Stimulated activated CD8-positive, alpha-beta memory T cell treated with anti-CD3 and anti-CD28 coated beads, Interleukin-2, amount 100 ng/mL, for 48 hours (primary cell): Measurements from ENCODE around the gene RIPOR3.
"Not testable (repeated sequence)": the region's sequence is repeated elsewhere in the genome, so short reads cannot be mapped to it uniquely, and the experiment has no call there.

Experiments
- DNase-seq, 2 donors: peaks; one replicate each; pipeline ENCODE4 v3.0.0-alpha.2; 2020; ENCODE audit warnings: low read depth in 2 of 2

Gene RIPOR3

DNA sequence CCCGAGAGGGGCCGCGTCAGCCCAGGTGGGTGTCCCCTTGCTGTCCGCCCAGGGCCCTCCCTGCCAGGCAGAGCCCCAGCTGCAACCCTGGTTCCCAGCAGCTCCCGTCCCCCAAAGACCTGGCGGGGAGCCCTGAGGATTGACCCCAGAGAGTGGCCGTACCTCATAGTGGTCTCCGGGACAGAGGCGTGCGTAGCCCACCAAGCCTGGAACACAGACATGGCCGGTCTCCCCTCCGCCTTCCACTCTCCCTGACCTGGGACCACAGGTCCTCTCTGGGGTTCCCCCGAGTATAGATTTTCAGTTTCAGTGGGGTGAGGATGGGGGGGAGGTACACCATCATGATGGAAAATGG, 82.6 kb downstream of the RIPOR3 start:
- no peak for DNase-seq

DNA sequence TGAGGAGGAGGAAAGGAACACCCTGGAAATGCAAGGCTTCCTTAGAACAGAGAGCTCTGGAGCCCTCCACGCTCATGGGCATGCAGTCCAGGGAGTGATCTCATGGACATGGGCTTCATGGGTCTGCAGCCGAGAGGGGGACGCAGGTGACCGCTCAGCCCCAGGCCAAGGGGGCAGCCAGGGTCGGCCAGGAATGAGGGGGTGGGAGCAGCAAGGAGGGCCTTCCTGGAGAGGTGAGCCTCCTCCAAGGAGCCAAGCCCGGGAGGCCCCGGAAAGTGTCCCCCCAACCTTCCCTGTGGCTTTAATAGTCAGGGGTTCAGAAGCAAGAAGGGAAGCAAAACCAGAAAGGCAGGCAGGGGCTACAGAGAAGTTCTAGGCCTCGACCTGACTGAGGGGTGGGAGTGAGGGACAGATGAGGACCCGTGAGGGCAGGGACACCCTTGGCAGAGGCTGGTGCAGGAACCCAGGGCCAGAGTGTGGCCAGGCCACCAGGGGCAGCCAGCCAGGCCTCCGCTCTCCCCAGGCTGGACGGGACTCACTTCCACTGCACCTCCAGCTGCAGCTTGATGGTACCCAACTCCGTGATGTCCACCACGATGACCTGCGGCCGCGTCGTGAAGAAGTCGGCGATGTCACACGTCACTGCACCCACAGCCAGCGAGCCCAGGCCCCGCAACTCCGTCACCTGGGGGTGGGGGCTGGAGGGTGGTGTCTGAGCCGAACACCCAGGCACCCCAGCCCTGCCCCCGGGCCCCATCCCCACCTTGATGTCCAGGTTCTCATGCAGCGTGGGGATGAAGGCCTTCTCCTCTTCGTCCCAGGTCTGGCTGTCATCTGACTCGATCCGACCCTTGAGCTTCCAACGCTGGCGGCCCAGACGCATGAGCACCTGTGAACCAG, 83.2 kb downstream of the RIPOR3 start:
- DNase-seq = no peak

DNA sequence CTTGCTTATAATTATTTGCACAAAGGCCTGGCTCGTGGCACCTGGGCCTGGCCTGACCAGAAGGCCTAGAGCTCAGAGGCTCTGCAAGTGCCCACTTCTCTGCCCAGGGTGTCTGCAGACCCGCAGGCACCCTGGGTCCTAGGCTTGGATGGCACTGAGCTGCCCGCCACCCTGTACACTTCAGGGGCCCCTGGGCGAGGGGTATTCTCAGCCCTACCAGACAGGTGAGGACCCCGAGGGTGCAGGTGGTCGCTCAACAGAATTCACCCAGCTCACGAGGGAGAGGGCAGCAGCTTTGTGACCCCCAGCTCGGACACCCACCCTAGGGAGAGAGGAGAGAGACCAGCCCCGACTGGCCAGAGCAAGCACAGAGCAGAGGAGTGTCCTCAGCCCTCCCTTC, 83.9 kb downstream of the RIPOR3 start:
- DNase-seq = no peak

DNA sequence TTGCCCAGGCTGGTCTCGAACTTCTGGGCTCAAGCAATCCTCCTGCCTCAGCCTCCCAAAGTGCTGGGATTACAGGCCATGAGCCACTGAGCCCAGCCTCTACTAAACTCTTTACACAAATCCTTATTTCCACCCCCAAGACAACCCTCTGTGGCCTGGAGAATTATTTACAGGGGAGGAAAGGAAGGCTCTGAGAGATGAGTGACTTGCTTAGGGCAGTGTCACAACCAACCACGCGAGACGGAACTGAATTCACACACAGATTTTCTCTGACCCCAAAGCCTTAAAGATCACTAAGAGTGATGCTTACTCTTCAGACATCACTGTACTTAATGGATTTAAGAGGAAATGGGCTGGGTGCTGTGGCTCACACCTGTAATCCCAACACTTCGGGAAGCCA, 86.2 kb downstream of the RIPOR3 start:
- DNase-seq = no peak

DNA sequence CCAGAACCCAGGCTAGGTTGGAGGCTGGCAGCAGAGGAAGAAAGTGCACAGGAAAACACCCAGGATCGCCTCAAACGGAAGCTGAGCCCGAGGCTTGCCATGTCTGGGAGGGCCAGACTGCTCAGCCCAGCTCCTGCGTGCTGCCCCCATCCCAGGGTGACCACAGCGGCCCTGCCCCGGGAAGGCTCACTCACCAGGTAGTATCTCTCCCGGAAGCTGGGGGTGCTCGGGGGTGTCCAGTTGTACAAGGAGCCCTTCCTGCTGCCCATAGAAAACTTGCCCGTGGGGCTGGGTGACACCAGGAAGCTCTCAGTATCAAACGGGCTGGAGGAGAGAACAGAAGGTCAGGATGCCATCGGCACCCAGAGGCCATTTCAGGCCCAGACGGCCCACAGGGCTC, 86.9 kb downstream of the RIPOR3 start:
- DNase-seq = no peak

DNA sequence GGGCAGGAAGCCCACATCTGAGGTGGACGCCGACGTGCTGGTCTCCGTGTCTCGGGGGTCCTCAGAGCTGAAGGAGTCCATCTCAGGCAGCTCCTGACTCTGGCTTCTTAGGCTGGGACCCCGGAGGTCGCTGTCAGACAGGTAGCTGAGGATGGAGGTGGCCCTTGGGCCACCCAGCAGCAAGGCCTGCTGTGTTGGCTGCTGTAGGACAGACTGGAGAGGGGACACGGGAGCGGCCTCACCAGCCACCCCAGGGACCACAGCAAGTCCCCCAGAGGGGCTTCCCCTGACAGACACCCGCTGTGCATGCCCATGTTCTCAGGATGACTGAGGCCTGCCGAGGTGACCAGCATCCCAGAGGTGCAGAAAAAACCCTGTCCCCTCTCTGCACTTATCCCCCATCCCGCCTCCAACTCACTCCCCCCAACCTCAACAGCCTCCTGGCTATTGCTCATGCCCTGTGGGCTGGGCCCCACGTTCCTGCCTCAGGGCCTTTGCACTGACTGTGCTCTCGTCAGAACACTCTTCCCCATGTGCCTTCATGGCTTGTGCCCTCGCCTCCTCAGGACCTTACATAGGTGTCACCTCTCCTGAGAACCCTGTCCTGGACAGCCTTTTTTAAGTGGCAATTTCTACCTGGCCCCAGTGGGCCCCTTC, 88.8 kb downstream of the RIPOR3 start:
- DNase-seq = no peak

DNA sequence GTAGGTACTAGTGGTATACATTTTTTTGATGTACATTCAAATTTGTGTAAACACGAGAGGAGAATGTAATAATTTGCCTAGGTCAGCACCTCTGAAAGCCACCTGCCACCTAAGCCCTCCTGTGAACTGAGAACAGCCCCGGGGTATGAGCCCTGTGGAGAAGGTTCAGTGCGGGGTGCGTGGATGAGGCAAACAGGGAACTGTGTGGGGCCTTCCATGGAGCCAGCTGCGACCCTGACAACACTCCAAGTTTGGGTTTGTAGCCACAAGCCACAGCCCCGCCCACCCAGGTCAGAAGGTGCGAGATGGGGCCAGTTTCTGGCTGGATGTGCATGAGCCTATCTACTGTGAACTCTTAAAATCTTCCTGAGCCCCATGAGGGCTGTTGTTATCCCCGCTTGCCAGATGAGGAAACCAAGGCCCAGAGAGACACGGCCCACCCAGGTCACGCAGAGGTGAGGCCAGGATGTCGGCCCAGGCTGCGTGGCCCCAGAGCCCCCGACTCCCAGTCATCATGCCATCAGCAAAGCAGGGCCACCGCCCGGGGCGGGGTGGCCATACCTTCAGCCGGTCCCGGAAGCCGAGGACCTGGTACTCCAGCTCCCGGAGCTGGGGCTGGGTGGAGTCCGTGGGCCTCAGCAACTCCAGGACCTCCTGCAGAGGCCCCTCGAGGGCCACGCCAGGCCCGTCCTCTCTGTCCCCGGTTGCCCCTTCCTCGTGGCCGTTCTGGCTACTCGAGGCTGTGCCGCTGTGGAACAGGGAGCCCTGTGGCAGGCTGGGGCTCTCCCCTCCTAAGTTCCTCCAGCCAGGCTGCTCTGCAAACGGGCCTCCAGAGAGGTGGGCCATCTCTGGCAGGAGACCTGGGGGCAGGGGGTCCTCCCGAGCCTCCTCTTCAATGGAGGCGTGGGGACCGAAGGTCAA, 89.6 kb downstream of the RIPOR3 start:
- no peak for DNase-seq

DNA sequence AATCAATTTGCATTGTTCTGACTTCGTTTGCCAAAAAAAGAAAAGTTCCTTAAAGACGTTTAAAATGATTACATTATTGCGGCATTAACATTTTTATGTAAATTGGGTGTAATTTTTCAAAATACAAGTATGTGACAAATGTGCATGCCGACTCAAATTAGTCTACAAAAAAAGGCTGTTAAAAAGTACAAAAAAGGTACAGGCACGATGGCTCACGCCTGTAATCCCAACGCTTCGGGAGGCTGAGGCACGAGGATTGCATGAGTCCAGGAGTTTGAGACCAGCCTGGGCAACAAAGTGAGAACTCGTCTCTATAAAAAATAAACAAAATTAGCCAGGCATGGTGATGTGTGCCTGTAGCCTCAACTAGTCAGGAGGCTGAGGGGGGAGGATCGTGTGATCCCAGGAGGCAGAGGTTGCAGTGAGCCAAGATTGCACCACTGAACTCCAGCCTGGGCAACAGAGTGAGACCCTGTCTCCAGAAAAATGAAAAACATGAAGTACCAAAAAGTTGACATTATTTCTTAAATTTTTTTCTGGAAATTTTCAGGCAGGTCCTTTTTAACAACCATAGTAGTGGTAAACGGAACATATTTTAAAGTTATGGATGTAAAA, 91.0 kb downstream of the RIPOR3 start:
- no peak for DNase-seq

DNA sequence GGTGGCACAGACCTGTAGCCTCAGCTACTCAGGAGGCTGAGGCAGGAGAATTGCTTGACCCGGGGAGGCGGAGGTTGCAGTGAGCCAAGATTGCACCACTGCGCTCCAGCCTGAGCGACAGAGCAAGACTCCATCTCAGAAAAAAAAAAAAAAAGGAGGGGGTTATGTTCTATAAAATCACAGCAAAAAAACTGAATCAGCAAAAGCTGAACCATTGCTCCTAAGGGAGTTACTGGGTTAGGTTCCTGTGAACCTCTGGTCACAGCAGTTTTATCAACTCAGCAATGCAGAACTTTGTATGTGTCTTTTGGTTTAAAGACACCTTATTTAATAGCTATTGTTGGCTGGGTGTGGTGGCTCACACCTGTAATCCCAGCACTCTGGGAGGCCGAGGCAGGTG, 92.6 kb downstream of the RIPOR3 start:
- DNase-seq = not testable (repeated sequence)

DNA sequence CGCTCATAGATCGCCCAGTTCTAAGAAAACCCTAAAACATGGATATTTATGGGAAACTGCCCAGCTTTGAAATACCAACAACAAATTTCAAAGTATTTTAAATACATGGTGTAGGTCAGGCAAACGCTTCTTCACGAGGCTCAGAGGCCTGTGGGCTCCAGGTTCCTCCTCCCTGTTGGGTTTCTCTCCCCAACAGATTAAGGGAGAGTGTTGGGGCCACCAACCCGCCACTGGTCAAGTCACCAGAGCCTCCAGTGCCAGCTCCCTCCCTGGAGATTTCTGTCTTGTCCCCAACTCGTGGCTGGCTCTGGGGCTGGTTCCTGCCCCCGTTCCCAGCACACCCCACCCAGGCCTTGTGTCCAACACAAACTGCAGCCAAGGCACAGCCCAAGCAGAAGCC, 93.3 kb downstream of the RIPOR3 start:
- DNase-seq = no peak

DNA sequence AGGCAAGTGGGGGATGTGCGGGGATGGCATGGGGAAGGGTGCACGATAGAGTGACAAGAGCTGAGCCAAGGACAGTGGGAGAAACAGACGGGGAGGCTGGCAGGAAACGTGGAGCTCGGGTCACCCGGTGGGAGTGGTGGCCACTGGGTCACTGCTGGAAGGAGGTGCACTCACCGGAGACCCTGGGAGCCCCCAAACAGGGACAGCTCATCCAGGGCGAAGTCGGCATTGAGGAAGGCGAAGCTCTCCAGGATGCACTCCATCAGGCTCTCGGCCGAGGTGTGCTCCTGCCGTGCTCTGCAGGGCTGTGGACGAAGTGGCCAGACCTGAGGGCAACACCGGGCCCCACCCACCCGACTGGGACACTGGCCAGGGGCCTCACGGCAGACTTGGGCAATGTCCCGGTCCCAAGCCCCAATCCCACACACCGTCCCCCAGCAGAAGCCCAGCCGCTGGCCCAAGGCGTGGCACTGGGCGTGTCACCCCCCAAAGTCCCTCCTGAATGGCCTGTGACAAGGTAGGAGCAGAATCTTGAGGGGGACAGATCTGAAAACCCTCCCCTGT, 93.9 kb downstream of the RIPOR3 start:
- DNase-seq = no peak

DNA sequence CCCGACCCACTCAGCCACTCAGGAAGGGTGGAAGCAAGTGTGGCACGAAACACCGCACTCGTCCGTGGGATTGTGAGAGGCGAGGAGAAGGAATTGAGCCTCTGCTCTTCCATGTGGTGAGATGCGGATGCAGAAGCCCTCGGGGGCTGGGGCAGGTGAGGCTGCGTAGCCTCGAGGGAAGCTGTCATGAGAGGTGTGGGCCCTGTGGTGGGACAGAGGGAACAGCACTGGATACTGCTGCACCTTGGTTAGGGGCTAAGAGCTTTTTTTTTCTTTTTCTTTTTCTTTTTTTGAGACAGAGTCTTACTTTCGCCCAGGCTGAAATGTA, 94.7 kb downstream of the RIPOR3 start:
- no peak for DNase-seq

DNA sequence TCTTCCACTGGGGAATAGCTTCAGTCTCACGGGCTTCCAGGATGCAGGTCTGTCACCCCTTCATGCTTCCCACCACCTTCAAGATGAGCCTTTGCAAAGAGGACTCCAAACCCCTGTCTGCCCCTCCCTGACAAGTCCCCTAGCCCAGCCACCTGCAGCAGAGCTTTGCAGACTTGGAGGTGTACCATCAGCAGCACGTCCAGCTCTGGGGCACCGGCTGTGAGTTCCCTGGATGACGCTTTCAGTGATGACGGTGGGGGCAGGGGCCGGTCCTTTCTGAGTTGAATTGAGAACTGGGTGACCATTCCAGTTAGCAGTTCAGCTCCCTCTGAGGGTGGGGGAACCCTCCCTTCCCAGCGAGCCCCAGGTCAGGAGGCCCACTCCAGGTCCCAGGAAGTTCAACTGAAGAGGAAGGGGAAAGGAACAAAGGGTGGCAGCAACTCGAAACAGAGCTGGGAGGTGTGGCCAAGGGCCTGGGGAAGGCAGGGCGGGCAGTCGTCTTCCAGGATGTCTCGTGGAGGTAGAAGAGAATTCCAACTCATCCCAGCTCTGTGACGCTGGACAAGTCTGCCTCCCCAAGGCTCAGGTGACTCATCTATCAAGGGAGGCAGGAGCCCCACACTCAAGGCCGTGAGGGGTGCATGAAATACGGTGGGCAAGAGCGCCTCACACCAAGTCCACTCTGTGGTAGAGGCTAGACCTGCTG, 95.2 kb downstream of the RIPOR3 start:
- DNase-seq = no peak

DNA sequence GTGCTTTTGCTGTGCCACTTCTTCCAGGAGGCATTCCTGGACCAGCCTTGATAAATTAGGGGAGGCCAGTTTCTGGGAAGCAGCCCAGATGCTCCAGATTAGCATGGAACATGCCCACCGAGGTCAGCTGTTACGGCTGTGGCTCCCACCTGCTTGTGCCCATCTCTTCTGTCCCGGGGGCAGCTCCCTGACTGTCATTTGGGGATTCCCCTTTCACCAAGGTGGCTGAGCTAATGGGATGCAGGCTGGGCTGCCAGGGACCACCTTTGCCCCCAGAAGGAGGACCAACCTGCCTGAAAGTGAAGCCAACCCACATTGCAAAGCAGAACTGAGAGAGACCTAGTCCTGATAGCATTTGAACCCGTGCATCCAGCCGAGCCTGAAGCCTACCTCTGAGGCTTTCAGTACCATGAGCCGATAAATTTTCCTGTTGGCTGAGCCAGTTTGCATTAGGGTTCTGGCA, 95.9 kb downstream of the RIPOR3 start:
- no peak for DNase-seq

DNA sequence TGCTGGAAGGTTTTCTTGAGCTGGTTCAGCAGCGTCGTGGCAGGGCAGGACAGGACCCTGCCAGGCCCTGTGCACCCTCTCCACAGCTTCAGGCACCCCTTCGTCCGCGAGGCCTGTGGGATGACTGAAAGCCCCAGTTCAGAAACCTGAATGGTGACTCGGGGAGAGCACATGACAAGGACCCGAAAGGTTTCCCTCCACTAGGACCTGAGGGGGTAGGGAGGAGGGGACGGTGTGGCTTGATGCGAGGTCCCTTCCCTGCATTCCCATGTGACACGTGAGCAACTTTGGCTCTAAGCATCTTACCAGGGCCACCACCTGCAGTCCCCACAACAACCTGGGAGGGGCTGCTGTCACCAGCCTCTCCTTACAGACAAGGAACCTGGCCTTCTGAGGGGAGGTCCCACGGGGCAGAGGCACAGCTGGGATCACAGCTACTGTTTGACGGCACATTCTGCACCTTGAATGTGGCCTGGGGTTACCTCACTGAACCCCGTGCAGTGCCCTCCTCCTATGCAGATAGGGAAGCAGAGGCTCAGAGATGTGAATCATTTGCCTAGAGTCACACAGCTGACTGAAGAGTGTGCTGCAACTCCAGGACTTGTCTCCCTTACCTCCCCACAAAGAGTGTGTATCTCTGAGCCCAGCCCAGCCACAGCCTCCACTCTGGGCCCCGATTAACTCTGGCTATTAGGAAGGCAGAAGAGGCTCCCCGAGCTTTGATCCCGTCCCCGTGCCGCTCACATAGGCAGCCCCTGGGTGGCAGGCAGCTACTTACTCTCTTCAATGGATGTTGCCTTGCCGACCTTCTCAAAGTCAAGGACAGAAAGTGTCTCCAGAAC, 96.5 kb downstream of the RIPOR3 start:
- DNase-seq = no peak

DNA sequence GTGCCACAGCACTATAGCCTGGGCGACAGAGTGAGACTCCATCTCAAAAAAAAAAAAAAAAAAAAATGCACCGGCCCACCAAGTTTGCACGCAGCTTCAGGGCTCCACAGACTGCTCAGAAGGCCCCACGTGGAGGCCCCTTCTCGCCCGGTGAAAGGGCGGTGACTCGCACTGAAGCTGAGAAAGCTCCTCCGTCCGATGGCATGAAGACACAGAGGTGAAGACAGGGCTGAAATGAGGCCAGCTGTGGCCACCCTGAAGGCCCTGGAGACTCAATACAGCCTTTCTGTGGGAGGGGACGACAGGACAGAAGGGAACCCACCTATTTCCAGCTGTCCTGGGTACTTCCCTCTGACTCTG, 97.1 kb downstream of the RIPOR3 start:
- no peak for DNase-seq

DNA sequence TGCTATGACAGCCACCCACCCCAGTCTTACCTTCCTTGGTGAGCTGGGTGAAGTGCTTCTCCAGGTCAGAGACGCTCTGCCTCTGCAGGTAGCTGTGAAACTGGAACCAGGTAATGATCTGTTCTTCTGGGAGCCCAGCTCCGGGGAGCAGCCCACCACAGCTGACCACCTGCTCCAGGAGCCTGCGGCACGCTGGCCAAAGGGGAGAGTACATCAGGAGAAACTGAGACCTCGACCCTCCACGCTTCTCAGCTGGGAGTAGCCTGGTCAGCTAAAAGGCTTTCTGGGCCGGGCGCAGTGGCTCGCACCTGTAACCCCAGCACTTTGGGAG, 98.4 kb downstream of the RIPOR3 start:
- DNase-seq = no peak

DNA sequence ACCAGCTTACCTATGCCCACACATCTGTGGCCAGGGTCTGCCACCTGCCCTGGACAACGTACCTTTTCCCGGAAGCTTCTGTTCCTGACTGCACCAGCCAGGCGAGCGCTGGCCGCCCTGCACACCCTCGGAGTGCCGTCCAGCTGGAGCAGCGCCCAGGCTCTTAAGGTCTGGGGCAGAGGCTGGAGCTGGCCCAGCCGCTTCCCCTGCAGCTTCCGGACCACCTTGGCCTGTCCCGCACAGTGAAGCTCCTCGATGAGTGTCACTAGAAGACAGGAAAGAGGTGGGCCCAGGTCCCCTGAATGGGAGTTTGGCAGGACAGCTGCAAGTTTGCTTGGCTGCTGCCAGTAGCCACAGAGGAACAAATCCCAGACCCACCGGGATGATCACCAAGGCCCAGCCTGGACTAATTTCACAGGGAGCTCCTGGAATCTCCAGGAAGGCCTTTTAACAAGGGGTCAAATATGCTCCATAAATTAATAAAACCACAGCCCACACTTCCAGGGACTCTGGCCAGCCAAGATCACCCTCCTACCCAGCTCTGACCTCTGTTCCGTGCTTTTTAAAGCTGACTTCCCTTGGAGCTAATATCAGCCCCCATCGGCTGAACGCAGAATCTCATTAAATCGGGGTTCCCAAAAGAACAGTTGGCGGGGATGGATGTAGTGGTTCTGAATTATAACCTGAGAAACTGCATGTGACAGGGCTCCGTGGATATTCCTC, 98.9 kb downstream of the RIPOR3 start:
- no peak for DNase-seq

DNA sequence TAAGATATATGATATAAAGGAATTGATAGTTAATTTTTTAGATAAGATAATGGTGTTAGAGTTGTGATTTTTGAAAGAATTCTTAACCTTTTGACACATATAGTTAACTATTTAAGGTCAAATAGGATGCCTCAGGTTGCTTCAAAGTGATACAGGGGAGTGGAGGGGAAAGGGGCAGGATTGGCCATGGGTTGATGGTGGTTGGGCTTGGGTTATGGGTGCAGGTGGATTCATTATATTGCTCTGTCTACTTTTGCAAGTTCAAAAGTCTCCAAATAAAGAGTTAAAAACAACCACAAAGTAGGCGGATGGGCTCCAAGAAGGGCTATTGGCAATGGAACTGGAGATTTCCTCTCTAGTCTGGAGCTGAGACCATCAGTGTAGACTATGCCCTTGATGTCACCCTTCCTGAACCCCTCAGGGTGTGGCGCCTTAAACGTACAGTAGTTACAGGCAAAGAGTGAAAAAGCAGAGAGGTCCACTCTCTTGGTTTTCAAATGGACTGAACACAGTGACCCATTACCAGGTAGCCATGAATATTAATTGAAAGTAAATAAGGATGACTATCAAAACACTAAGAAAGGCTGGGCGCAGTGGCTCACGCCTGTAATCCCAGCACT, 100.0 kb downstream of the RIPOR3 start:
- no peak for DNase-seq
